ENCODE results near the gene GREB1L.

Gene GREB1L

GRCh38 chr18:21448299-21448698 is 206.3 kb downstream of the GREB1L start:
- no peak for DNase-seq (ENCODE audit: low read depth in 1 of 2, low spot score in 1 of 2)

GRCh38 chr18:21449367-21450290 is 207.6 kb downstream of the GREB1L start:
- no peak for DNase-seq (ENCODE audit: low read depth in 1 of 2, low spot score in 1 of 2)

DNA sequence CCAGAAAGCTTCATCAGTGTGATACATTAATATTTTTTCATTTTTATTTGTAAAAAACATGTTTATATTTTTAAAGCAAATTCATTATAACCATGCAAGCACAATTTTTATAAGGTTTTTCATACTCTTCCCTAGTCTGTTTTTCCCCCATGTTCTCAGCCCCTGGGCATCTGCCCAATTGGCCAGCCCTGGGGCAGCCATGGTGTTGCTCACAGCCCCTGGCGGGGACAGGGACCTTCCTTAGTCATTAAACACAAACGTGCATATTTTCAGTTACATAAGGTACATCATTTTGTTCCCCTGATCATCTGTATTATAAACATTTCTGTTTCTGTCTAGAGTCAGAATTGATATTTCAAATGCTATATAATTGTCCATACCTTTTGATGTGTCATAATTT is 208.5 kb downstream of the GREB1L start:
- no peak for DNase-seq (ENCODE audit: low read depth in 1 of 2, low spot score in 1 of 2)

- DNase-seq (ENCODE audit: low read depth in 1 of 2, low spot score in 1 of 2): no peak
Measured at GRCh38 chr18:21450913-21451312, 208.9 kb downstream of the GREB1L start.

DNA sequence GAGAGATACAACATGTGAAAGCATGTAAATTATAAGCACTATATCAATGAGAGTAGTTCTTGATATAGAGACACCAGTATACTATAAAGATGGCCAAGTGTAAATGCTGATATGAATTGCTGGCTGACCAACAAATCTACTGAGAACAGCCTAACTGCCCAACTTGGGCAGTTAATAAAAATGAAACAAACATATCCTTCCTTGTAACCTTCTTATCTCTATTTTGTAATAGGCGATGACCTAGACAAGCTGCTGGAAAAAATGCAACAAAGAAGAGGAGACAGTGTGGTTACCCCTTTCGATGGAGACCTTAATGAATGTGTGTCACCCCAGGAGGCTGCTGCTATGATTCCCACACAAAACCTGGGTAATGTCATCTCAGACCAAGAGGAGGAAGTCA is 209.8 kb downstream of the GREB1L start:
- no peak for DNase-seq (ENCODE audit: low read depth in 1 of 2, low spot score in 1 of 2)

DNA sequence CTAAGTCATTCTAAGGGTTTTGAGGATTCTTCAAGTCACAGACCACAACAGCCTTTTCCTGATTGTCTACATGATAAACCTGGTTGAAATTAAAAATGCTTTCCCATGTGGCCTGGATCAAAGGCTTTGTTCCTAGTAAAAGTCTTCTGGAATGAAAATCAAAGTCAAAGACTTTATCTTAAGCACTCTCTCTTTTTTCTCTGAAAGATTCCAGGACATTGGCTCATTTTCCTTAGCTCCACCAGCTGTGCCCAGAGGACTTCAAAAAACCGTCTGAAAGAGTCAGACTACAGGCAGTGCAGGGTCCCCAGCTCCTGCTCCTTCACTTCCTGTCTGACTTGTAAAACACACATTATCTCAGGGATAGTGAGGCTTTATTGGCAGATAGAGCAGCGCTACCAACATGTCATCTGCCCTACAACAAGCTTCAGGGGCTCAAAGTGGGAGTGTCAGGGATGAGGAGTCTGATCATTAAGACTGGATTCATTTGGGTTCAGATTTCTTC is 210.3 kb downstream of the GREB1L start:
- DNase-seq (ENCODE audit: low read depth in 1 of 2, low spot score in 1 of 2): no peak

- DNase-seq (ENCODE audit: low read depth in 1 of 2, low spot score in 1 of 2): no peak
Measured at GRCh38 chr18:21452796-21453510, 210.9 kb downstream of the GREB1L start.

- no peak for DNase-seq (ENCODE audit: low read depth in 1 of 2, low spot score in 1 of 2)
Measured at GRCh38 chr18:21453511-21453901, 211.5 kb downstream of the GREB1L start.

DNA sequence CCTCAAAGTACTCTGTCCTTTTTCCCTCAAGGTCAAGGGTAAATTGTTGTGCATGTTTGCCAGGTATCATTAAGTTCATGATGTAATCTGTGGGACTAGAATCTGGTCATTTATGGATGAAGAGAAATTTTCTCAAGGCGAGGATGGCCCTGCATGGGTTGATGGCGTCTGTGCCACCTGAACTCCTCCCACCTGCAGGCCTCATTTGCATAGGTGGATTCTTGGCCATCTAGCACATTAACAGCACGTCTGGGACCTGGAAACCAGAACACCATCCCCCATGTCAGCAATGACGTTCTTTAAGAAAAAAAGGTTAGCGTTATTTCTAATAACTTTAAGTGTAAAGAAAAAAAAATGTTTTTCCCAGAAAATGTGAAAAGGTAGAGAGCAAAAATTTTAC is 212.7 kb downstream of the GREB1L start:
- no peak for DNase-seq (ENCODE audit: low read depth in 1 of 2, low spot score in 1 of 2)

DNA sequence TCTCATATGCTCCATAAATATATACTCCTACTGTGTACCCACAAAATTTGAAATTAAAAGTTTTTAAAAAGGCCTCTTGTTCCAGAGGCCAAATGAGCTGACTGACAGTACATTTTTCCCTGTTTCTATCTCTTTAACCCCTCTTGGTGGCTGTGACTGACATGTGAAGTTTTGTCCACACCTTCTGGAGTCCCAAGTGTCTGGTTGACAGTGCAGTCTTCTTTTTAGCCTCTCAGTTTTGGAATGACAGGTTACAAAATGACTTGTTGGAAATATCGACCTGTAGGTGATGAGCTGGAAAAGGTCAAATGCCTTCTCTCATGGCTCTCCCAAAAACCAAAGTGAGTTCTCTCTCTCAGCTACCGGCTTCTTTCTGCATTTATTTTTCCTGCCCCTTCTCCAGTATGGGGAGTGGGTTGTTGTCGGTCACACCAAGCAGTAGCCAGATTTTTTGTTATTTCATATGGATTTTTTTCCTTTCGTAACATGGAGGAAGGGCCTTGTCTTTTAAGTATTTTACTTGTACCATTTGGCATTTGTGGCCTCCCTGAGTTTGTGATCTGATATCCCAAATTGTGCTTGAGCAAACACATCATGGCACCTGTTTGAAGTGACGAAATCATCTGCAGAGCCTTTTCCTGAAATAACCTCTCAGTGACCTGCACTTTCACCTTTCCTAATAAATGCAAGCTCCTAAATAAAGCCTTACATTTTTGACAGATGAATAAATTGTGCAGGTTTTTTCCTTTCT is 214.6 kb downstream of the GREB1L start:
- no peak for DNase-seq (ENCODE audit: low read depth in 1 of 2, low spot score in 1 of 2)

- no peak for DNase-seq (ENCODE audit: low read depth in 1 of 2, low spot score in 1 of 2)
Measured at GRCh38 chr18:21457179-21457535, 215.1 kb downstream of the GREB1L start.

GRCh38 chr18:21458310-21458709 is 216.3 kb downstream of the GREB1L start:
- no peak for DNase-seq (ENCODE audit: low read depth in 1 of 2, low spot score in 1 of 2)

DNA sequence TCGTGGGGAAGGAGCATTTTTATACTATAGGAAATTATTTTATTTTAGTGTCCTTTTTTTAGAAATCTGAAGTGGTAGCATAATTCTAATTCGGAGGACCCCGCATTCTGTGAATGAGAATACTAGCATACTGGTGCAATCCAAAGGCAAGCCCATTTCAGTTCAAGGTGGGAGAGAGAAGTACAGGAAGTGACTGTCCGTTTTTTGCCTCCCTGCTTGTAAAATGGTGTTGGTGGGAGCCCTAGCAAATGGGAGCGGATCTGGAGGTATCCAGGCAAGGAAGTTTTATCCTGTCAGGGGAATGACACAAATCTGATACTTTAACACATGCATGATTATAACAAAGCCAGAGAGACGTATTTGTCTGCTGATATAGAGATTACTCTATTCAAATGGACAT is 216.8 kb downstream of the GREB1L start:
- no peak for DNase-seq (ENCODE audit: low read depth in 1 of 2, low spot score in 1 of 2)

- no peak for DNase-seq (ENCODE audit: low read depth in 1 of 2, low spot score in 1 of 2)
Measured at GRCh38 chr18:21459706-21460286, 217.8 kb downstream of the GREB1L start.

DNA sequence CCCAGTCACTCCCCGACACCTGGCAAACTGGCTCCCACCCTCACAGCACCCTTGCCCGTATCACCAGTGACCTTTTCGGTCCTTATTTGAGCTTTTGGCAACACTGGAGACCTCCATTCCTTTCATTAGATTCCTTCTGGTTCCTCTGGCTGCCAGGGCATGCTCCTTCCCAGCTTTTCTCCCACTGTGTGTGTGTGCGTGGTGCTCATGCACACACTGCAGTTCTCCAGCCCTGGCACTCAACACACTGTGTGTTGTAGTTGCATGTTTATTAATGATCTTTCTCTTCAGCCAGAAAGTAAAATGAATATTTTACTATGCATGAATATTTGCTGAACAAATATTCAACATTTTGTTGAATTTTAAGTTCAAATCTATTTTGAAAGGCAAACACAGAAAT is 219.4 kb downstream of the GREB1L start:
- DNase-seq (ENCODE audit: low read depth in 1 of 2, low spot score in 1 of 2): no peak

DNA sequence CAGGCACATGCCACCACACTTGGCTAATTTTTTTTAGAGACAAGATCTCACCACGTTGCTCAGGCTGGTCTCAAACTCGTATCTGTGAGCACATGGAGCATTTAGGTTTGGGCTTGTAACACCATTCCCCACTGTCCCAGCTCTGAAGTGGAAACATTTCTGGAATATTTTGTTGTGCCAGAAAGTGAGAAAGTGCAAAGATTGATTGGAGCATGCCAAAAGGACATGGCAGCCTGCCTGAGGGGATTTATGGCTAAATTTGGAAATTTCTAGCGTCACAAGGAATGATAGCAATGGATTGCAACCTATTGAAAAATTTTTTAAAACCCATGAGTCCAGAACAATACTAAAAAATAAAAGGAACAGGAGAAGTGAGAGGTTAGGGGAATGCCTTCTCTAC is 221.7 kb downstream of the GREB1L start:
- no peak for DNase-seq (ENCODE audit: low read depth in 1 of 2, low spot score in 1 of 2)

DNA sequence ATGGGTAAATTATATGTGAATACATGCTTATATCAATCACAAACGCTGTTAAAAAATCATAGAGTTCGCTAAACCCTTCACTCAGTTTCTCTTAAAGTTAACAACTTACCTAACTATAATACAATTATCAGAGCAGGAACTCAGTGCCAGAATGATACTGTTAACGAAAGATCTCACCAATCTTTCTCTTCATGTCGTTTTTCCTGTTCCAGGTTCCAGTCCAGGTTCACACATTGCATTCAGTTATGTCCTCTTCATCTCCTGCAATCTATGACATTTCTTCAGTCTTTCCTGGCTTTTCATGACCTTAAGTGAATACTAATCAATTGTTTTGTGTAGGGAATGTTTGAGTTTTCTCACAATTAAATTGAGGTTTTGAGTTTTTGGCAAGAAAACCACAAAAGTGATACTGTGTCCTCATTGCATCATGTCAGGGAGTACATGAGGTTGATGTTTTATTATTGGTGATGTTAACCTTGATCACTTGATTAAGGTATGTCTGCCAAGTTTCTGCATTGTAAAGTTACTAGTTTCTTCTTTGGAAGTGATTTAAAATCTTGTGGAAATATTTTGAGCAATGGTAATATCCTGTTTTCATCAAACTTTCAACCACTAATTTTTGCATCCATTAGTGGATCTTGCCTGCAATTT is 226.6 kb downstream of the GREB1L start:
- DNase-seq (ENCODE audit: low read depth in 1 of 2, low spot score in 1 of 2): no peak

DNA sequence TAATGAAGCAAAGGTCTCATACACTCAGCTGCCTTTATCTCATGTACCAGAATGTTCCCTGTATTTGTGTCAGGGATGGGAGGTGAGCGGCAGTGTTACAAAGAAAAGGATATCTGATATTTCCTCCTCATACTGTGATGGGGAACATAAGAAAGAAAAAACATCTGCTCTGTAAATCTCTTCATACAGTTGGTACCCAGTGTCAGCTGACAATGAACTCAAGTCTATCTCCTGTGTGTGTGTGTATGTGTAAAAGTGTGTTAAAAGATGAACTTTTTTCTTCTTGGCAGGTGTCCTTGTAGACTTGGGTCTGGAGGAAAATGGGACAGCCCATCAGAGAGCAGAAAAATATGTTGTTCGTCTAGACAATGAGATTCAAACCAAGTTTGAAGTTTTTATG is 230.7 kb downstream of the GREB1L start:
- DNase-seq (ENCODE audit: low read depth in 1 of 2, low spot score in 1 of 2): no peak

DNA sequence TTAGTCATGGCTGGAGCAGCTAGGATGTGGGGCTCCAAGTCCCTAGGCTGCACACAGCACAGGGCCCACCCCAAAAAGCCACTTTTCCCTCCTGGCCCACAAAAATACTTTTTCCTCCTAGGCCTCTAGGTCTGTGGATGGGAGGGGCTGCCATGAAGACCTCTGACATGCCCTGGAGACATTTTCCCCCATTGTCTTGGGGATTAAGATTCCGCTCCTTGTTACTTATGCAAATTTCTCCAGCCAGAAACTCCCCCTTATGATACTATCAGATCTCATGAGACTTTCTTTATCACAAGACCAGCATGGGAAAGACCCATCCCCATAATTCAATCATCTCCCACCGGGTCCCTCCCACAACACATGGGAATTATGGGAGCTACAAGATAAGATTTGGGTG is 232.6 kb downstream of the GREB1L start:
- DNase-seq (ENCODE audit: low read depth in 1 of 2, low spot score in 1 of 2): no peak

GRCh38 chr18:21479721-21480120 is 237.7 kb downstream of the GREB1L start:
- no peak for DNase-seq (ENCODE audit: low read depth in 1 of 2, low spot score in 1 of 2)

DNA sequence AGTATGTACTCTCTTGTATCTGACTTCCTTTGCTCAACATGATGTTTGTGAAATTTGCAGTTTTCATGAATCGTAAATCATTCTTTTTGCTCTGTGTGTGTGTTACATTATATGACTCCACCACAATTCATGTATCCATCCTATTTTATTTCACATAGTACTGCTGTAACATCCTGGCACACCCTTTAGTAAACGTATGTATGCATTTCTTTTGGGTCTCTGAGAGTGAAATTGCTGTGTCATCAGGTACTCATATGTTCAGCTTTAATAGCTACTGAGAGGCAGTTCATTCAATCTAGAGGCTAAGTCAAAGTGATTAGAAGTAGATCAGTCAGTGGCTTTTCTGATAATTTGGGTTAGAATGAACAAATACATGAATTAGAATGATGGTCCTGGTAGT is 239.7 kb downstream of the GREB1L start:
- no peak for DNase-seq (ENCODE audit: low read depth in 1 of 2, low spot score in 1 of 2)
